ENCODE results near the gene MISFA. TPM values are rescaled to one million over a fixed set of nuclear protein-coding genes. Genes with fewer than 3 reads are reported as not detected.
A peak's percentile ranks its signal among the peaks of the same experiment; 100 is the strongest.
"Not testable (repeated sequence)": the region's sequence is repeated elsewhere in the genome, so short reads cannot be mapped to it uniquely, and the experiment has no call there.

Gene MISFA
- total RNA-seq (2014; rRNA removed; shearing (Covaris generic)): 0.40 and 1.4 TPM in 2 replicates
- polyA plus RNA-seq (2015; cell fraction: cytosol; rRNA removed): 0.66 and 4.6 TPM in 2 replicates
- polyA plus RNA-seq (2015; cell fraction: nucleus; rRNA removed): not detected in 2 replicates

GRCh38 chr11:18599739-18600230, at the start of gene MISFA:
MISFA (plus strand) TSS chr11:18599789; CDS start chr11:18599929, 140 bp downstream.
- in situ Hi-C loops (cut with HindIII; ENCODE audit: low pct_unique_long_range_greater_than_20kb, low sequenced_read_pairs): no loop called here

GRCh38 chr11:18563090-18563730, 36.4 kb upstream of the MISFA start:
- DNase-seq (ENCODE audit: low read depth, low spot score): no peak
- in situ Hi-C loops (cut with HindIII; ENCODE audit: low pct_unique_long_range_greater_than_20kb, low sequenced_read_pairs): no loop called here

More at GRCh38 chr11:18599739-18600230, at the start of gene MISFA:
- no peak for DNase-seq (ENCODE audit: low read depth, low spot score)

DNA sequence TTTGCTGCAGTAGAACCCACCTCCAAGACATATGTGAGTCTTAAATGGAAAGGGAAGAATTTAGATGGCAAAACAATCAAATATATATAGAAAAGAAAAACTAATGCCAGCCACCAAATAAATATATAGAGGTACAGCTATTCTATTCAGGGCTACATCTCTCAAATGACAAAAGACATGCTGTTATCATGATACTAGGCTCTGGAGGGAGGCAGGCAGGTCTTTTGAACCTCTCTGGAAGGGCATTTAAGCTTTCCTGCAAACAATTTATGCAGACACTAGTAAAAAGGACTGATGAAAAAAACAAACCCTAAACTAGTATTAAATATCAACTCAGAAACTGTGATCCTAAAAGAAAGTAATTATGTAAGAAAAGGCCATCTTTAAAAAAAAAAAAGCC, 35.4 kb upstream of the MISFA start:
- no peak for DNase-seq (ENCODE audit: low read depth, low spot score)
- in situ Hi-C loops (cut with HindIII; ENCODE audit: low pct_unique_long_range_greater_than_20kb, low sequenced_read_pairs): no loop called here

DNA sequence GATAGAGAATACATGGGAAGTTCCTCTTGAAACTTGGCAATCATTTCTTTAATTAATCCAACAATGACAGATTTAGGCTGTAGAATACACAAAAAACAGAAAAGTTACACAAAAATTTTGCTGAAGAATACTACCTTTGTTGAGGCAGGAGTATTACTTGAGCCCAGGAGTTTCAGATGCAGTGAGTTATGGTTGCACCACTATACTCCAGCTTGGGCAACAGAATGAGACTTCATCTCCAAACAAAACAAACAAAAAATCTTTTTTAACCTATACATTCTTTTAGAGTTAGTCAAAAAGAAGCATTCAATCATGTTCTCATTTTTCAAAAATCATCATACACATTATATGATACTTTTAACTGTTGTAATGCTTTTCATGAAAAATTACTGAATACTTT, 33.2 kb upstream of the MISFA start:
- no peak for DNase-seq (ENCODE audit: low read depth, low spot score)
- in situ Hi-C loops (cut with HindIII; ENCODE audit: low pct_unique_long_range_greater_than_20kb, low sequenced_read_pairs): no loop called here

- in situ Hi-C loops (cut with HindIII; ENCODE audit: low pct_unique_long_range_greater_than_20kb, low sequenced_read_pairs): no loop called here
- no peak for DNase-seq (ENCODE audit: low read depth, low spot score)
Observed at GRCh38 chr11:18567081-18567480, 32.5 kb upstream of the MISFA start.

DNA sequence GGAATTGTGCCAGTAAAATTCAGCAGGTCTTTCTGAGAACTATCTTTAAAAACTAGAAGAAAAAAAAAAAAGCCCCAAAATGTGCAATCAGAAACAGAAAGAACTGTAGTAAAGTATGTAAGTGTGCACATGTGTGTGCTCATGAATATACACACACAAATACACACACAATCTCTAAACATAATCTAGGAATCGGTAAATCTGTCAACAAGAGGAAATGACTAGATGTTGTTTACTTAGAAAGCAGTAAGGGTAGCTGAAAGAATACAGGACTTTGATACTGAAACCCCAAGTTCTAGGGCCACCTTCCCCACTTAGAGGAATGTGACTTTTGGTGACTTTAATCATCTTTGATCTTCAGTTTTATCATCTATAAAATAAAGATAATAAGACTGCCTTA, 24.2 kb upstream of the MISFA start:
- DNase-seq (ENCODE audit: low read depth, low spot score): no peak
- in situ Hi-C loops (cut with HindIII; ENCODE audit: low pct_unique_long_range_greater_than_20kb, low sequenced_read_pairs): no loop called here

DNA sequence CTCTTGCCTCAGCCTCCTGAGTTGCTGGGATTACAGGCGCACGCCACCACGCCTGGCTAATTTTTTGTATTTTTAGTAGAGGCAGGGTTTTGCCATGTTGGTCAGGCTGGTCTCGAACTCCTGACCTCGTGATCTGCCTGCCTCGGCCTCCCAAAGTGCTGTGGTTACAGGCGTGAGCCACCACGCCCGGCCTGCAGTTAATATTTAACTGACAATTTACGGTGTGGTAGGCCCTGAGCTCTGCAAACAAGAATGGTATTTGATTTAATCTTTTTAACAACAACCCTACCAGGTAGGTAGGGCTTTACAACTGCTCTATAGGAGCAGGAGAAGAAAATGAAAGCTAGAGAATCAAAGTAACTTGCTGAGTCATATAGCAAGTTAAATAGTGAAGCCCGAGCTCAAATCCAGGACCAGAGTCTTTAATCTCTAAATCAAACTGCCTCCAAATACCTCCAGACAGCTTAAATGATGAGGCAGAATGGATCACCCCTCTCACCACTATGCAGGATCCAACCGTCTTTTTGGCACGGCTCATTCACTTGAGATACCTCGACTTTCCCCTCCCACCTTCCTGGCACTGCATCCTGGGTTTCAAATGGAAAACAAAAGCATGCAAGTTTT, 20.5 kb upstream of the MISFA start:
- in situ Hi-C loops (cut with HindIII; ENCODE audit: low pct_unique_long_range_greater_than_20kb, low sequenced_read_pairs): no loop called here
- DNase-seq (ENCODE audit: low read depth, low spot score): no peak

- in situ Hi-C loops (cut with HindIII; ENCODE audit: low pct_unique_long_range_greater_than_20kb, low sequenced_read_pairs): no loop called here
- no peak for DNase-seq (ENCODE audit: low read depth, low spot score)
Observed at GRCh38 chr11:18580113-18580766, 19.3 kb upstream of the MISFA start.

GRCh38 chr11:18581825-18582224, 17.8 kb upstream of the MISFA start:
- in situ Hi-C loops (cut with HindIII; ENCODE audit: low pct_unique_long_range_greater_than_20kb, low sequenced_read_pairs): no loop called here

DNA sequence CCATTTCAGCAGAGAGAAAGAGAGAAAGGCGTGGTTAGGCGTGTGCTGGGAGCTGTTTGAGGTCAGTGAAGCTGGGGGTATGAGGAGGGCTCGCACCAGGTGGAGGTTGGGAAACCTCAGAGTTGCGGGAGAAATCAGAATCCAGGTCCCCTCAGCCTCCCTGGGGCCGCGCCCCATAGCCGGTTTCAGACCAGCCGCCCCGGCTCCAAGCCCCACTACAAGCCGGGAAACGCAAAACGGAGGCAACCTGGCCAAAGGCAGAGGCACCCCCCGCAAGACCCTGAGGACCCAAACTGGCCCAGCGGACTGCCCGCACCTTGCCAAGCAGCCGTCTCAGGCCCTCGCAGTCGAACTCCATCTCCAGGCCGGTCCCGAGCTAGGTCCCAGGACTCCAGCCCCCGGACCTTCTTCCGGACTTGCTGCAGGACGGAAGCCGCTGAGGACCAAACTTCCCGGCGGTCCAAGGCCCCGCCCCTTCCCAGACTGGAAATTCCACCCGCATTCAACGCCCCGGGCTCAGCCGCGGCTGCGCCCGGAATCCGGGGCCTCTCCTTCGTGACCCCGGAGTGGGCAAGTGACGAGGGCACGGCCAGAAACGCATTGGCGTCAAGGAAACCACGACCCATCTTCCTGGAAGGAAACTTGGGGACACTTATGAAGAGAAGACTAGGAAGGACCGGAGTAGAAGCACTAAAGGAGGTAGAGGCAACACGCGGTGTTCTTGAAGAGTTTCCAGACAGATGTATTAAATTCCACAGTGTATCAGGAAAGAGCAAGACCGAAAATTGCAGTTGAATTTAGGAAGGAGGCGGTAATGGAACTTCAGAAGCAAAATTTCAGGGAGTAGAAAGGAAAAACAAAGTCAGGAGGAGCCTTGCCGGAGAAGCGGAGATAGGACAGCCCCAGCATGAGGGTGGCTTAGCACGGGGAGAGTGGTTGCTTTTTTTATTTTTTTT, 11.0 kb upstream of the MISFA start, which contains the start of gene UEVLD:
Gene UEVLD, minus strand, starts transcription at position 438 of the 956 bp plus-strand sequence. Its CDS starts 80 bp downstream, at position 358.
- DNase-seq (ENCODE audit: low read depth, low spot score): peak; percentile 88
- in situ Hi-C loops (cut with HindIII; ENCODE audit: low pct_unique_long_range_greater_than_20kb, low sequenced_read_pairs): no loop called here

More at GRCh38 chr11:18581825-18582224, 17.8 kb upstream of the MISFA start:
- DNase-seq (ENCODE audit: low read depth, low spot score): no peak

DNA sequence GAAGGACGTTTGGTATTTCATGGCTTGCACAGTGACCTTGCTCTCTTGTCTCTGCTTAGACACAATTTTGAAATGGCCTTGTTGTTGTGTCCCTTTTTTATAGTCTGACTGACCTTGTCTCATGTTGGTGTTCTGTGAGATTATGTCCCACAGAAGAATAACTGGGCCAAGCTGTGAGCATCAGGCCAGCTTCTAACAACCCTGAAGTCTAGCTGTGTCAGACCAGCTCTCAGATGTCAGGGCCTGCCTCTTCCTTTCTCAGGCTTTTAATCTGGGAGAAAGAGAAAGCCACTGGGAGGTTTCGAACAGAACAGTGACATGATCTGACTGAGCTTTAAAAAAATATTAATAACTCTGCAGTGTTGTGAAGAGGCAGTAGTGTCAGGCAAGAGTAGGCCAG, 9.0 kb upstream of the MISFA start:
- in situ Hi-C loops (cut with HindIII; ENCODE audit: low pct_unique_long_range_greater_than_20kb, low sequenced_read_pairs): no loop called here
- no peak for DNase-seq (ENCODE audit: low read depth, low spot score)

- in situ Hi-C loops (cut with HindIII; ENCODE audit: low pct_unique_long_range_greater_than_20kb, low sequenced_read_pairs); DNase-seq (ENCODE audit: low read depth, low spot score): not testable (repeated sequence)
Observed at GRCh38 chr11:18594088-18594487, 5.5 kb upstream of the MISFA start.

DNA sequence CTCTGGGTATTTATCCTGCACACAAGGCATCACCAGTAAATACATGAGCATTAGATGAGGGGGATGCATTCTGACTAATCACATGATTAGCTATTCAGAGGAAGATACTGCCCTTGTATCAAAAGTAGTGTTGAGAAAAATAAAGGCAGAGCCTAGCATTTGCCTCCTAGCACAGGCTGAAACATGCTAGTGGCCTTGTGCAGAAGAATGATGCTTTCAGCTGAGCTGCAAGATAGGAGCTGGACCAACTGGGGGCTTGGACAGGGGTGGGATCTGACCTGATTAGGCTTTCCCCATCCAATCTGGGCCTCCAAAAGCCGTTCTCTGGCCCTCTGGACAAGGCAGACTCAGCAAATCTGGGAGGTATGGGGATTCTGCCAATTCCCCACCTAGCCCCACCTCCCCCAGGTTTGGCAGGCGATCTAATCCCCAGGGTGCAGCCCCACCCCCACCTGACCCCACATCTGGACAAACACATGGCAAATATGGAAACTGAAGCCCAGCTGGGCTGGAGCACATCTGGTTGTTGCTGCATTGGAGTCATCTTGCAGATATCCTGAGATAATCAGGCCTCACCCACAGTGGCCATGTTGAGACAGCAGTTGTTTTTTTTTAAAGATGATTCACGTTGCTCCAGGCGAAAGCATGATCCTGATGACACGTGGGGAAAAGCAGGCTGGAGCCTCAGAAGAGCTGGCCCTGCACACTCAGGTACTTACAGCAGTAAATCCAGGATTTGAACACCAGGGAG, 4.4 kb upstream of the MISFA start:
- in situ Hi-C loops (cut with HindIII; ENCODE audit: low pct_unique_long_range_greater_than_20kb, low sequenced_read_pairs): no loop called here
- DNase-seq (ENCODE audit: low read depth, low spot score): no peak

- in situ Hi-C loops (cut with HindIII; ENCODE audit: low pct_unique_long_range_greater_than_20kb, low sequenced_read_pairs): no loop called here
- DNase-seq (ENCODE audit: low read depth, low spot score): no peak
Observed at GRCh38 chr11:18600915-18601569, 1.5 kb downstream of the MISFA start.

DNA sequence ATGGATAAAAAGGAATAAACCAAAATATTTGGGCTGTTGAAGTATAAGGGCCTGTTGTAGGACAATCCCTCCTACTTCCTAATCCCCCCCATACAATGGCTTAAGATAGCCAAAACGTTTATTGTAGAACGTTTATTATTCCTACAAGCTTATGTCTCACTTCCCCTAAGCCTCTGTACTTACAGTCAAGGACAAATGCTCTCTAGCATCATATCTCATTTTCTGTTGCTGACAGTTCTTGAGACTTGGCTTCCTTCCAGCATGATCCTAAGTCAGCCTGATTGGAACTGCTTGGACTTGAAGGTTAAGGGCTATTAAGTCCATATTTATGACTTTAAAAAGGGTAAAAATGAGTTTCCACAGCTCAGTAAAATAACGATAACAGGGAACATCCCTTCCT, 8.8 kb downstream of the MISFA start:
- in situ Hi-C loops (cut with HindIII; ENCODE audit: low pct_unique_long_range_greater_than_20kb, low sequenced_read_pairs): no loop called here
- no peak for DNase-seq (ENCODE audit: low read depth, low spot score)

GRCh38 chr11:18611196-18611595, 11.6 kb downstream of the MISFA start:
- in situ Hi-C loops (cut with HindIII; ENCODE audit: low pct_unique_long_range_greater_than_20kb, low sequenced_read_pairs): no loop called here
- no peak for DNase-seq (ENCODE audit: low read depth, low spot score)
